K562 treated with DMSO at 1 percent for 24 hours (cell line): ENCODE data around the gene BANF2. TPM values are rescaled to one million over a fixed set of nuclear protein-coding genes. Genes with fewer than 3 reads are reported as not detected.

Experiments used
- total RNA-seq: library from RNA; unstranded; fragments of 300-600 nt; gene quantifications from 2 replicates; pipeline ENCODE4 v1.2.3, GENCODE V29; 2022; ENCODE audit warnings: low read depth; ENCODE audit not compliant: insufficient read depth

Gene BANF2
- total RNA-seq: not detected in 2 replicates

GRCh38 chr20:17699931-17700351, at the start of gene BANF2:
Gene BANF2 (plus strand): TSS chr20:17699966. CDS start chr20:17725026, 25,060 bp downstream.

GRCh38 chr20:17682103-17682888, 17.5 kb upstream of the BANF2 start, which contains the start of gene RRBP1:
Gene RRBP1 (minus strand): TSS chr20:17682242. CDS start chr20:17660507, 21,735 bp downstream.

Other genes starting within 250 kb of the BANF2 start
- 0.50 TPM in 1 of 2 replicates, not detected in the other for gene BFSP1, start 168.6 kb upstream of the BANF2 start, total RNA-seq
- 52.0 and 56.8 TPM in 2 replicates for gene DSTN, start 129.9 kb upstream of the BANF2 start, total RNA-seq
- gene RRBP1, start 17.7 kb upstream of the BANF2 start, total RNA-seq: 58.7 and 61.2 TPM in 2 replicates